GM08714 (cell line): ENCODE data around the gene NARS2.

Experiments
- H3K4me3 ChIP-seq: fragments of 200-500 bp; sonication (Bioruptor generic); 2 replicates; pipeline ENCODE4 v1.5.1; 2014; ENCODE audit warnings: mild to moderate bottlenecking, low read length, inconsistent platforms
- ZNF274 ChIP-seq: IDR thresholded peaks from 2 replicates; pipeline ENCODE4 v1.6.1; 2012; ENCODE audit warnings: mild to moderate bottlenecking, low read depth, low read length

Gene NARS2

GRCh38 chr11:78417175-78417887 lies 157.3 kb downstream of the NARS2 start, which contains the start of gene GAB2:
Gene GAB2 (minus strand): TSS chr11:78417820. CDS start chr11:78417720, 100 bp downstream.
- peak within 1 kb of the TSS; percentile 66; the same call in 1 of the 2 replicates for H3K4me3 ChIP-seq
- no peak for TF ChIP-seq ZNF274

GRCh38 chr11:78416285-78417174 lies 158.1 kb downstream of the NARS2 start:
- TF ChIP-seq ZNF274: no peak
- H3K4me3 ChIP-seq: peak overlapping the region; percentile 66; the same call in 1 of the 2 replicates

GRCh38 chr11:78415338-78415737 lies 159.3 kb downstream of the NARS2 start:
- no peak overlapping the region for H3K4me3 ChIP-seq
- TF ChIP-seq ZNF274: no peak

GRCh38 chr11:78414321-78415051 lies 160.2 kb downstream of the NARS2 start:
- H3K4me3 ChIP-seq: no peak overlapping the region
- TF ChIP-seq ZNF274: no peak

- H3K4me3 ChIP-seq: no peak overlapping the region
- TF ChIP-seq ZNF274: no peak
These were observed 166.0 kb downstream of the NARS2 start for GRCh38 chr11:78408619-78409018.

- no peak overlapping the region for H3K4me3 ChIP-seq
- TF ChIP-seq ZNF274: no peak
These were observed 168.0 kb downstream of the NARS2 start for GRCh38 chr11:78406568-78407196.

- no peak overlapping the region for H3K4me3 ChIP-seq
- TF ChIP-seq ZNF274: no peak
These were observed 168.9 kb downstream of the NARS2 start for GRCh38 chr11:78405805-78406204.

GRCh38 chr11:78403781-78404180 lies 170.9 kb downstream of the NARS2 start:
- no peak overlapping the region for H3K4me3 ChIP-seq
- no peak for TF ChIP-seq ZNF274

GRCh38 chr11:78402847-78403246 lies 171.8 kb downstream of the NARS2 start:
- H3K4me3 ChIP-seq: no peak overlapping the region
- TF ChIP-seq ZNF274: no peak

- H3K4me3 ChIP-seq: no peak overlapping the region
- TF ChIP-seq ZNF274: no peak
These were observed 174.0 kb downstream of the NARS2 start for GRCh38 chr11:78400702-78401101.

- TF ChIP-seq ZNF274: no peak
- H3K4me3 ChIP-seq: no peak overlapping the region
These were observed 174.5 kb downstream of the NARS2 start for GRCh38 chr11:78400116-78400515.

GRCh38 chr11:78399136-78399535 lies 175.5 kb downstream of the NARS2 start:
- no peak for TF ChIP-seq ZNF274
- no peak overlapping the region for H3K4me3 ChIP-seq

GRCh38 chr11:78398715-78399114 lies 175.9 kb downstream of the NARS2 start:
- no peak for TF ChIP-seq ZNF274
- H3K4me3 ChIP-seq: no peak overlapping the region

- H3K4me3 ChIP-seq: no peak overlapping the region
- TF ChIP-seq ZNF274: no peak
These were observed 177.3 kb downstream of the NARS2 start for GRCh38 chr11:78397398-78397797.
